ENCODE data around the gene THAP7.

Gene THAP7

GRCh38 chr22:20956258-20957101, 45.4 kb downstream of the THAP7 start:
- H3K9ac ChIP-seq (ENCODE audit: low read length), result no peak overlapping the region
- no peaks in the 10 kb centered on the region for H3K9me3 ChIP-seq (ENCODE audit: insufficient read depth, low read length)
- H3K27ac ChIP-seq (ENCODE audit: low read length), result no peak overlapping the region
- no peak for TF ChIP-seq EZH2phosphoT487 (IDR thresholded peaks at IDR 0.05; ENCODE audit: low read depth)
- TF ChIP-seq CTCF (IDR thresholded peaks at IDR 0.05; ENCODE audit: low read depth, low read length), result no peak
- no peak overlapping the region for H3K4me2 ChIP-seq (ENCODE audit: low read length)
- no peaks in the 10 kb centered on the region for H3K27me3 ChIP-seq (ENCODE audit: low read depth, low read length)
- H4K20me1 ChIP-seq (ENCODE audit: insufficient read depth, low read length), result peaks cover 28% of the 10 kb centered on the region
- peaks cover 28% of the 10 kb centered on the region for H3K79me2 ChIP-seq (ENCODE audit: low read length)
- 0 out of 2 replicates have a peak, but pooled peaks cover under 1% of the 10 kb centered on the region for H3K4me1 ChIP-seq (ENCODE audit: low read length)
- no peak overlapping the region for H3K4me3 ChIP-seq (ENCODE audit: low read length)
- peaks cover 28% of the 10 kb centered on the region for H3K36me3 ChIP-seq (replicated peaks; ENCODE audit: low read depth, low read length)
- no peak overlapping the region for H2AFZ ChIP-seq (ENCODE audit: low read depth, low read length)

- no peaks in the 10 kb centered on the region for H3K9me3 ChIP-seq (ENCODE audit: insufficient read depth, low read length)
- H3K4me2 ChIP-seq (ENCODE audit: low read length), result no peak overlapping the region
- H3K4me3 ChIP-seq (ENCODE audit: low read length), result no peak overlapping the region
- H3K4me1 ChIP-seq (ENCODE audit: low read length), result no peaks in the 10 kb centered on the region
- peaks cover 37% of the 10 kb centered on the region for H4K20me1 ChIP-seq (ENCODE audit: insufficient read depth, low read length)
- H3K36me3 ChIP-seq (replicated peaks; ENCODE audit: low read depth, low read length), result peaks cover 37% of the 10 kb centered on the region
- no peak overlapping the region for H3K9ac ChIP-seq (ENCODE audit: low read length)
- no peak overlapping the region for H2AFZ ChIP-seq (ENCODE audit: low read depth, low read length)
- H3K27me3 ChIP-seq (ENCODE audit: low read depth, low read length), result no peaks in the 10 kb centered on the region
- no peak overlapping the region for H3K27ac ChIP-seq (ENCODE audit: low read length)
- peaks cover 37% of the 10 kb centered on the region for H3K79me2 ChIP-seq (ENCODE audit: low read length)
- TF ChIP-seq EZH2phosphoT487 (IDR thresholded peaks at IDR 0.05; ENCODE audit: low read depth), result no peak
- TF ChIP-seq CTCF (IDR thresholded peaks at IDR 0.05; ENCODE audit: low read depth, low read length), result no peak
Observed at GRCh38 chr22:20955548-20955947, 46.4 kb downstream of the THAP7 start.

DNA sequence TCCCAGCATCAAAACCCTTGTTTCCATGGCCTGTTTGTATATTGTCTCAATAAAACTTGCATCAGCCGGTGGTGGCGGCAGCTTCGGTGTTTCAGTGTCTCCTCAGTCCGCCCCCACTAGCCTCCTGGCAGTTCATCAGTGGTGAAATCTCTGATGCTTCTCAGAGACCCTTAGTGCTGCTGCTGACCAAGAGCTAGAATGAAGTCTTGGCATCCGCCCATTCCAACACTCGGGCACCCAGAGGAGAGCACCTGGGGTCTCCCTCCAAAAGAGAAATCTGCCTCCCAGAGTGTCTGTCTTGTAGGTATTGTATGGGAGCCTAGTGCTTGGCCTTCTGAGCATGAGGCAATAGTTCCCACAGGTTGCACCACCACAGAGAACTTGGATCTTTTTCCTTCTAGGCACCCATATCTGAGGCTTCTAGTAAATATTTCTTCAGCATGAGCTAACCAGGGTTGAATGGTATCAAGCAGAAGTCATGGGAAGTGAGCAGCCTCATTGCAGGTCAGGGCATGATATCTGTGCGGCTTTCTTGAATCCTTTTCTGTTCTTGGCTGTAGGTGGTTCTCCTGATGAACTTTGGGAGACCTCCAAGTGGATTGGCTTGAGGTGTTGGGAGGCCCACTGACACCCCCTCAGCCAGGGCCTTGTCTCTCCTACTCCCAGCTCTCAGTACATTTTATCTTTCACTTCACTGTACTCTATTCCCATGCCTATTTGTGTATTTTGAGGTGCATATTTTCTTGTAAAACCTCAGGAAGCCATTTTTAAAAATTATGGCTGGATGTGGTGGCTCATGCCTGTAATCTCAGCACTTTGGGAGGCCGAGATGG, 48.0 kb downstream of the THAP7 start:
- no peak for TF ChIP-seq CTCF (IDR thresholded peaks at IDR 0.05; ENCODE audit: low read depth, low read length)
- TF ChIP-seq EZH2phosphoT487 (IDR thresholded peaks at IDR 0.05; ENCODE audit: low read depth), result no peak
- no peak overlapping the region for H3K4me3 ChIP-seq (ENCODE audit: low read length)
- no peaks in the 10 kb centered on the region for H3K4me1 ChIP-seq (ENCODE audit: low read length)
- peaks cover 48% of the 10 kb centered on the region for H3K36me3 ChIP-seq (replicated peaks; ENCODE audit: low read depth, low read length)
- no peaks in the 10 kb centered on the region for H3K27me3 ChIP-seq (ENCODE audit: low read depth, low read length)
- H3K4me2 ChIP-seq (ENCODE audit: low read length), result no peak overlapping the region
- peaks cover 54% of the 10 kb centered on the region for H3K79me2 ChIP-seq (ENCODE audit: low read length)
- H2AFZ ChIP-seq (ENCODE audit: low read depth, low read length), result no peak overlapping the region
- no peak overlapping the region for H3K27ac ChIP-seq (ENCODE audit: low read length)
- H3K9me3 ChIP-seq (ENCODE audit: insufficient read depth, low read length), result no peaks in the 10 kb centered on the region
- no peak overlapping the region for H3K9ac ChIP-seq (ENCODE audit: low read length)
- peaks cover 53% of the 10 kb centered on the region for H4K20me1 ChIP-seq (ENCODE audit: insufficient read depth, low read length)

DNA sequence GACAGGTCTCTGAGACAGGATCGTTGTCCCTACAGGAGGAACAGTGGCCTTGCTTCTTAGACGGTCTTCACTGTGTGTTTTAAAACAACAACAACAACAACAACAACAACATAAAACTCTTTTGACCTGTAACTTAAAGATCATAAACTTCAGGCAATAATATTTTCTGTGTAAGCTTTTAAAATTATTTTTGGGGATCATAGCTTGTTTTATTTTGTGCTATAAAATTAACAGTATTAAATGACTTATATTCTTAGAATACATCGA, 48.6 kb downstream of the THAP7 start:
- Histone ChIP-seq H3K4me1 (ENCODE audit: low read length) (no peaks in the 10 kb centered on the region), H3K27ac (ENCODE audit: low read length) (no peak overlapping the region), H4K20me1 (ENCODE audit: insufficient read depth, low read length) (peaks cover 59% of the 10 kb centered on the region)

More for the DNA sequence above, 48.6 kb downstream of the THAP7 start:
- Histone ChIP-seq H3K36me3 (replicated peaks; ENCODE audit: low read depth, low read length) (peaks cover 51% of the 10 kb centered on the region), H3K4me3 (ENCODE audit: low read length) (no peak overlapping the region), H2AFZ (ENCODE audit: low read depth, low read length) (no peak overlapping the region), H3K9ac (ENCODE audit: low read length) (no peak overlapping the region), H3K27me3 (ENCODE audit: low read depth, low read length) (no peaks in the 10 kb centered on the region), H3K79me2 (ENCODE audit: low read length) (peaks cover 60% of the 10 kb centered on the region), H3K4me2 (ENCODE audit: low read length) (no peak overlapping the region), H3K9me3 (ENCODE audit: insufficient read depth, low read length) (no peaks in the 10 kb centered on the region)
- no peak for TF ChIP-seq CTCF (IDR thresholded peaks at IDR 0.05; ENCODE audit: low read depth, low read length)
- TF ChIP-seq EZH2phosphoT487 (IDR thresholded peaks at IDR 0.05; ENCODE audit: low read depth), result no peak
